Stimulated activated CD8-positive, alpha-beta memory T cell treated with anti-CD3 and anti-CD28 coated beads, Interleukin-2, amount 100 ng/mL, for 48 hours (primary cell): ENCODE results near the gene B3GNT5.
A peak's percentile ranks its signal among the peaks of the same experiment; 100 is the strongest.

Experiments
- DNase-seq, 2 donors: peaks; one replicate each; pipeline ENCODE4 v3.0.0-alpha.2; 2020; ENCODE audit warnings: low read depth in 2 of 2

B3GNT5 gene

GRCh38 chr3:183265157-183265642 is 12.1 kb downstream of the B3GNT5 start:
- DNase-seq = no peak

- peak in 1 of 2 donors; percentile 22 for DNase-seq
Observed at GRCh38 chr3:183265834-183266417, 12.9 kb downstream of the B3GNT5 start.

- DNase-seq = no peak
Observed at GRCh38 chr3:183266454-183266853, 13.4 kb downstream of the B3GNT5 start.

GRCh38 chr3:183267140-183267539 is 14.1 kb downstream of the B3GNT5 start:
- no peak for DNase-seq

- no peak for DNase-seq
Observed at GRCh38 chr3:183268366-183268765, 15.3 kb downstream of the B3GNT5 start.

GRCh38 chr3:183269345-183269744 is 16.3 kb downstream of the B3GNT5 start:
- DNase-seq = no peak

- no peak for DNase-seq
Observed at GRCh38 chr3:183270344-183270743, 17.3 kb downstream of the B3GNT5 start.

GRCh38 chr3:183272142-183272541 is 19.1 kb downstream of the B3GNT5 start:
- DNase-seq = no peak

GRCh38 chr3:183272791-183273190 is 19.7 kb downstream of the B3GNT5 start:
- no peak for DNase-seq

GRCh38 chr3:183274609-183275008 is 21.6 kb downstream of the B3GNT5 start:
- no peak for DNase-seq

- DNase-seq = no peak
Observed at GRCh38 chr3:183275418-183275817, 22.4 kb downstream of the B3GNT5 start.

- no peak for DNase-seq
Observed at GRCh38 chr3:183275937-183276336, 22.9 kb downstream of the B3GNT5 start.

GRCh38 chr3:183277260-183277659 is 24.2 kb downstream of the B3GNT5 start:
- DNase-seq = no peak

GRCh38 chr3:183278479-183279088 is 25.5 kb downstream of the B3GNT5 start:
- no peak for DNase-seq

- DNase-seq = no peak
Observed at GRCh38 chr3:183279371-183279770, 26.3 kb downstream of the B3GNT5 start.

GRCh38 chr3:183281126-183281797 is 28.2 kb downstream of the B3GNT5 start:
- no peak for DNase-seq

- DNase-seq = no peak
Observed at GRCh38 chr3:183283886-183284285, 30.8 kb downstream of the B3GNT5 start.

GRCh38 chr3:183284570-183284969 is 31.5 kb downstream of the B3GNT5 start:
- DNase-seq = no peak

- no peak for DNase-seq
Observed at GRCh38 chr3:183285318-183285717, 32.3 kb downstream of the B3GNT5 start.

- peak; percentile 82 to 89 for DNase-seq
Observed at GRCh38 chr3:183285828-183286457, 32.9 kb downstream of the B3GNT5 start.

- DNase-seq = no peak
Observed at GRCh38 chr3:183287301-183287971, 34.4 kb downstream of the B3GNT5 start.

GRCh38 chr3:183288117-183288516 is 35.1 kb downstream of the B3GNT5 start:
- no peak for DNase-seq
